ENCODE measurements around the gene DNAJC30.
A peak's percentile ranks its signal among the peaks of the same experiment; 100 is the strongest.
"Not testable (repeated sequence)": the region's sequence is repeated elsewhere in the genome, so short reads cannot be mapped to it uniquely, and the experiment has no call there.

DNAJC30 gene

GRCh38 chr7:73681031-73681430 is 2.2 kb downstream of the DNAJC30 start:
- no peak for DNase-seq (ENCODE audit: low spot score)

DNA sequence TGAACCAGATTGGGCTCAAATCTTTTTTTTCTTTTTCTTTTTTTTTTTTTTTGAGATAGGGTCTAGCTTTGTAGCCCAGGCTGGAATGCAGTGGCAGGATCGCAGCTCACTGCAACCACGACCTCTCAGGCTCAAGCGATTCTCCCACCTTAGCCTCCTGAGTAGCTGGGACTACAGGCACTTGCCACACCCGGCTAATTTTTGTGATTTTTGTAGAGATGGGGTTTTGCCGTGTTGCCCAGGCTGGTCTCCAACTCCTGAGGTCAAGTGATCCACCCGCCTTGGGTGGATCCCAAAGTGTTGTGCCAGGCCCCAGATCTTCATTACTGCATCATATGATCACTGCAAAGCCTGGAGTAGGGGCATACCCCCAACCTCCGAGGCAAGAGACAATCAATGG is 2.8 kb downstream of the DNAJC30 start:
- no peak for DNase-seq (ENCODE audit: low spot score)

- DNase-seq (ENCODE audit: low spot score): no peak
These were observed 3.5 kb downstream of the DNAJC30 start for GRCh38 chr7:73679709-73680108.

DNA sequence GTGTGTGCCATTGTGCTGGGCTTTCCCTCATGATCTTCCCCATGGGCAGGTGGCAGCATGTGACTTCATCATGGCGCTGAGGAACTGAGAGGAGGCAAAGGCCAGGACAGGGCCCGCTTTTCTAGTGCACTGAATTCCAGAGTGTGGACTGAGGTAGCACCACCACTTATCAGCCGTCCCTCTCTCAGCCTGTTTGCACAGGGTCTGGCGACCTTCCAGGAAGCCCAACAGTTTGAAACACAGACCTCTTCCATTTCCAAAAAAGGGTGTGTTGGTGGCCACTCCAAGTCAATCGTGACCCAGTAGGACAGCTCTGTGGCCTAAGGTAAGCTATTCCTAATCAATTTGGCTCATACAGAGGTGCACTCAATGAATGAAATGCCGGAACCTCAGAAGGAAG is 4.4 kb downstream of the DNAJC30 start:
- no peak for DNase-seq (ENCODE audit: low spot score)

- not testable (repeated sequence) for DNase-seq (ENCODE audit: low spot score)
These were observed 7.2 kb downstream of the DNAJC30 start for GRCh38 chr7:73676062-73676461.

- no peak for DNase-seq (ENCODE audit: low spot score)
These were observed 8.7 kb downstream of the DNAJC30 start for GRCh38 chr7:73674468-73675124.

GRCh38 chr7:73671857-73672445 is 11.3 kb downstream of the DNAJC30 start:
- DNase-seq (ENCODE audit: low spot score): no peak

DNA sequence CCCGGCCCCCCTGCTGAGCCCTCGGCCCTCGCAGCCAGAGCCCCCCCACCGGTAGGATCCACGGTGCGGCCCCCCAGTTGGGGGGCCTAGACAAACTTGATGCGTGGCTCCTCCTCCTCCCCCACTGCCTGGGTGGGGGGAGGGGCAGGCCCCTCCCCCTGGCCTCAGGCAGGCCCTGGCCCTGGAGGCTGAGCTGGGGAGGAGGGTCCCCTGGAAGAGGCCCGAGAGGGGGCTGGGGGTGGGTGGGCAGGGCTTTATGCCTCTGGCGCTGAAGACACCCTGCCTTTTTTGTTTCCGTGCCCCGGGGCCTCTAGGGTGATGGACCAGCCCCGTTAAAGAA is 12.0 kb downstream of the DNAJC30 start:
- no peak for DNase-seq (ENCODE audit: low spot score)

DNA sequence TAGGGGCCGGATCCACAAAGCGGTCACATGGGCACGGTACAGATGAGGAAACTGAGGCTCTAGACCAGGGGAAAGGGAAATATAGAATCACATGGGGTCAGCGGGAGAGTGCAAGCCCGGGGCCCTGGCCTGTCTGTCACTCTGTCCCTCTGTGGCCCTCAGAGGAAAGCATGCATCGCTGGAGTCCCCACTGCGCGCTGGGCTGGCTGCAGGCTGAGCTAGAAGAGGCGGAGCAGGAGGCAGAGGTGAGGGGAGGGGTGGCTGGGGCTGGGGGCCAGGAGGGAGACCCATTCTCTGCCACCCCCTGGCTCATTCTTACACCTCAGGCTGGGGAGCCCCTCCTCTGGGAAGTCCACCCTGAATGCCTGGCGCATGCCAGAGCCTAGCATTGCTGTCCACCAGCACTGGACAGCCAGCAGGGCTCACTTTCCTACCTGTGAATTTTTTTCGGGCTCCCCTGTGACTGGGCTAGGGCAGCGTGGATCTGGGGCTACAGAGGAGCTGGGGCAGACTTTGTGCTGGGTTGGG is 13.3 kb downstream of the DNAJC30 start:
- DNase-seq (ENCODE audit: low spot score): no peak

DNA sequence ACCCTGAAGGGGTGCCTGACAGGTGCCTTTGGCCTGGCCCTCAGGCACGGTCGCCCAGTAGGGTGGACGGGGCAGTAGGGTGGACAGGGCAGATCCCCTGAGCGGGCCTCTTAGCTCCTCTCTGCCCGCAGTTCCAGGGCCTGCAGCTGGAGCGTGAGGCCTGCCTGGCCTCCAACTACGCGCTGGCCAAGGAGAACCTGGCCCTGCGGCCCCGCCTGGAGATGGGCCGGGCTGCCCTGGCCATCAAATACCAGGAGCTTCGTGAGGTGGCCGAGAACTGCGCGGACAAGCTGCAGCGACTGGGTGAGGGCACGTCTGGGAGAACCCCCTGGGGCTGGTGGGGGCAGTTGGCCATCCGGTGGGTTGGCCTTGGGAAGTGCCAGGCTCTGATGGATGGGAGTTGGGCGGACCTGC is 14.0 kb downstream of the DNAJC30 start:
- DNase-seq (ENCODE audit: low spot score): no peak

DNA sequence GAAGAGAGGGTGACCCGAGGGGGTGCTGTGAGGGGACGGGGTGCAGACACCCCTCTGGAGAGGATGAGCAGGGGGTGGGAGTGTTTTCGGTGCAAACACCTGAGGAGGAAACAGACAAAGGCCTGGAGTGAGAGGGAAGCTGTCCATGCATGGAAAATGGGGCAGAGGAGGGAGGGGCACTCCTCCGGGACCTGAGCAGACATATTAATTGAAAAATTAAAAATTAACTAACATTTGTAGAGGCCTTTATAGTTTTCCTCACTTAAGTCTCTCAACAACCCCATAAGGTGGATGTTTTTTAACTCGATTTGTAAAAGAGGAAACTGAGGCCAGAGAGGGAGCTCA is 14.4 kb downstream of the DNAJC30 start:
- no peak for DNase-seq (ENCODE audit: low spot score)

DNA sequence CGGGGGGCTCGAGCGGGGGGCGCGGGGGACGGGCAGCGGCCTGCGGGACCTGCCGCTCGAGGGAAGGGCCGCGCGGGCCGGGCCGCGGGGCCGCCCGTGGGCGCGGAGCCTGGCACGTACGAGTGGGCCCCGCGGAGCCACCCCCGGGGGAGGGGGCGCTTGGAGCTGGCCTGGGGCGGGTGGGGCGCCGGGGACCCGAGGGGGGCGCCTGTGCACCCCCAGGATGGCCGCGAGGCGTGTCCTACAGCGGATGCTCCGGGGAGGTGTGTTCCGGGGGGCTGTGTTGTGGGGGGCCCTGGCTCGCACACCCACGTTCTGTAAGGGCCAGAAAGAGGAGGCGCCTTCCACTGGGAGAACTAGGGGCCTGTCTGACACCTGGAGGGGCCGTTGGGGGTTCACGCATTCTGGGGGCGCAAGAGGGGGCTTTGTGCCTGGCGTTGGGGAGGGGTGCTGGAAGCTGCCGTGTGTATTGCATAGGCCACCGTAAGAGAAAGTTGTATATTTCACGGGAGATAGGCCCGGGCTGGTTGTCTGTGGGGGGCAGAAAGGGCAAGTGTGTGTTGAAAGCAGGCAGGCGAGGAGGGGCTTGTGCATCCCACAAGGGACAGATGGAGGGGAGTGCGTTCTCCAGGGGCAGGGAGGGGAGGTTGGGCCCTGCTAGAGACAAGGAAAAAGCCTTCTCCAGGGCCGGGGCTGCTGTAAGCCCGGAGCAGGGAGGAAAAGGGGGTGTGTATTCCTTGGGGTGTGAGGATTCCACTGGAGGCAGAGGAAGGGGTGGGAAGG is 15.0 kb downstream of the DNAJC30 start:
- no peak for DNase-seq (ENCODE audit: low spot score)

DNA sequence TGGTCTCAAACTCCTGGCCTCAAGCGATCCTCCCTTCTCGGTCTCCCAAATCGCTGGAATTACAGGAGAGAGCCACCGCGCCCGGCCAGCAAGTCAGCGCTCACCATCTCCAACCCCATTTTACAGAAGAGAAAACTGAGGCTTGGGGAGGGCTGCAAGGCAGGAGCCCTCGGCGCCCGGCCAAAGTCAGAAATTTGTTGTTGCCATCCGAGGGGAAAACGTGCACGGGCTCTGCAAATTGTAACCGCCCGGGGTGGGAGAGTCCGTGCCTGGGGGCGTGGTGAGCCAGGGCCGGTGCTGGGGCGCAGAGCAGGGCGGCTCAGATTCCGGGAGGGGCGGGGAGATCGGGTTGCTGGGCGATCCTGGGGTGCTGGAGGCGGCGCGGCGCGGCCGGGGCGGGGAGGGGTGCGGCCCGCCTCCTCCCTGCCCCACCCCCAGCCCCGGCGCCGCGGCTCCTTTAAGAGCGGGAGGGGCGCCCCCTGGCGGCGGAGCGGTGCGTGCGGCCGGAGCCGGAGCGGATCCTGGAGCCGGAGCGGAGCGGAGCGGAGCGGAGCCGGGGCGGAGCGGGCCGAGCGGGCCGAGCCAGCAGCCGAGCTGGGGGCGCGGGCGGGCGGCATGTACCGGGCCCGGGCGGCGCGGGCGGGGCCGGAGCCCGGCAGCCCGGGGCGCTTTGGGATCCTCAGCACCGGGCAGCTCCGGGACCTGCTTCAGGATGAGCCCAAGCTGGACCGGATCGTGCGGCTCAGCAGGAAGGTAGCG is 15.7 kb downstream of the DNAJC30 start, which contains the start of gene VPS37D:
Gene VPS37D, plus strand, starts transcription at position 488 of the 759 bp plus-strand sequence. Its CDS starts 128 bp downstream, at position 616.
- DNase-seq (ENCODE audit: low spot score): peak; percentile 52

DNA sequence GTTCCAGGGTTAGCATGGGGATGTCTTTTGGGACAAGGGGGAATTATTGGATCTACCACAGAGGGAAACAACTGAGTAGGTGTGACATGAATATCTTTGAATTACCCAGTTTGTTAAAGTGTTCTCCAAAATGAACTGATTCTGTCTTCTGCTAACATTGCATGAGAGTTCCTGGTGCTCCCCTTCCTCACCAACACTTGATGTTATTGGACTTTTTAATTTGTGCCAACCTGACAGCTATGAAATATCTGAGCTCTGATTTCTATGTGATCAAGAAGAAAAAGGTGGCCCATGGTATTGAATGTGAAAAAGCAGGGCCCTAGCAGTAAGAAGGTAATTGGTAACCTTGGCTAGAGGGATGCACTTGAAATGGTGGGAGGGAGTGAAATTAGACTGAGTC is 20.2 kb downstream of the DNAJC30 start:
- DNase-seq (ENCODE audit: low spot score): no peak

DNA sequence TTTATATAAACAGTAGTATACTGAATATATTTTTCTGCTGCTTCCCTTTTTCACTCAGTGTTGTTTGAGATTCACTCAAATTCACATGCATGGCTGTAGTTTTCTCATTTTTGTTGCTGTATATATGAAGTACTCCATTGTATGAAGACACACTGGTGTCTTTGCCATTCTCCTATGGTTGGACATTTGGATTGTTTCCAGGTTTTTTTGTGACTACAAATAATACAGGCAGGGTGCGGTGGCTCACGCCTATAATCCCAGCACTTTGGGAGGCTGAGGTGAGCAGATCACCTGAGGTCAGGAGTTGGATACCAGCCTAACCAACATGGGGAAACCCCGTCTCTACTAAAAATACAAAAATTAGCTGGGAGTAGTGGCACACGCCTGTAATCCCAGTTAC is 22.7 kb downstream of the DNAJC30 start:
- DNase-seq (ENCODE audit: low spot score): not testable (repeated sequence)

DNA sequence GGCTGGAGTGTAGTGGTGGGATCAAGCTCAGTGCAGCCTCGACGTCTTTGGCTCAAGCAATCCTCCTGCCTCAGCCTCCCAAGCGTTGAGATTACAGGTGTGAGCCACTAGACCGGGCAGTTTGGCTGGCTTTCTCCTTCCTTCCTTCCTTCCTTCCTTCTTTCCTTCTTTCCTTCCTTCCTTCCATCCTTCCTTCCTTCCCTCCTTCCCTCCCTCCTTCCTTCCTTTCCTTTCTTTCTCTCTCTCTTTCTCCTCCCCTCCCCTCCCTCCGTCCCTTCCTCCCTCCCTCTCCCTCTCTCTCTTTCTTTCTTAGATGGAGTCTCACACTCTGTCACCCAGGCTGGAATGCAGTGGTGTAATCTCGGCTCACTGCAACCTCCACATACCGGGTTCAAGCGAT is 23.3 kb downstream of the DNAJC30 start:
- no peak for DNase-seq (ENCODE audit: low spot score)

DNA sequence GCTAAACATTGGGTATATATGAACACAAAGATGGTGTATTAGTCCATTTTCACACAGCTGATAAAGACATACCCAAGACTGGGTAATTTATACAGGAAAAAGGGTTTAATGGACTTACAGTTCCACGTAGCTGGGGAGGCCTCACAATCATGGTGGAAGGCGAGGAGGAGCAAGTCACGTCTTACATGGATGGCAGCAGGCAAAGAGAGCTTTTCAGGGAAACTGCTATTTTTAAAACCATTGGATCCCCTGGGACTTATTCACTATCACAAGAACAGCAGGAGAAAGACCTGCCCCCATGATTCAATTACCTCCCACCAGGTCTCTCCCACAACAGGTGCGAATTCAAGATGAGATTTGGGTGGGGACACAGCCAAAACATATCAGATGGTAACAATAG is 27.9 kb downstream of the DNAJC30 start:
- DNase-seq (ENCODE audit: low spot score): not testable (repeated sequence)

- DNase-seq (ENCODE audit: low spot score): no peak
These were observed 30.7 kb downstream of the DNAJC30 start for GRCh38 chr7:73652541-73652949.

GRCh38 chr7:73650524-73650923 is 32.7 kb downstream of the DNAJC30 start:
- no peak for DNase-seq (ENCODE audit: low spot score)

DNA sequence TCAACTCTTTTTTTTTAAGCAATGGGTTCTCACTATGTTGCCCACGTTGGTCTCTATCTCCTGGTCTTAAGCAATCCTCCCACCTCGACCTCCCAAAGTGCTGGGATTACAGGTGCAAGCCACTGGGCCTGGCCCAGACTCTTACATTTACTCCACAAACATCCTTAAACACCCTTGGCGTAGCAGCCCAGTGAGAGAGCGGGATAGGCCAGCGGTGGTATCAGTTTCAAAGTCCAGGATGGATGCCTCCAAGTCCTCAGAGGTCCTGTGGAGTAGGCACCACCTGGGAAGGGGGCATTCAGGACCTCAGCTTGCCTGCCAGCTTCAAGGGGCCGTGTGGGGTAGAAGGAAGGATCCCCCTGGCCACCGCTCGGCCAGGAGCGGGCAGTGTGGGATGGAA is 33.7 kb downstream of the DNAJC30 start:
- DNase-seq (ENCODE audit: low spot score): no peak

DNA sequence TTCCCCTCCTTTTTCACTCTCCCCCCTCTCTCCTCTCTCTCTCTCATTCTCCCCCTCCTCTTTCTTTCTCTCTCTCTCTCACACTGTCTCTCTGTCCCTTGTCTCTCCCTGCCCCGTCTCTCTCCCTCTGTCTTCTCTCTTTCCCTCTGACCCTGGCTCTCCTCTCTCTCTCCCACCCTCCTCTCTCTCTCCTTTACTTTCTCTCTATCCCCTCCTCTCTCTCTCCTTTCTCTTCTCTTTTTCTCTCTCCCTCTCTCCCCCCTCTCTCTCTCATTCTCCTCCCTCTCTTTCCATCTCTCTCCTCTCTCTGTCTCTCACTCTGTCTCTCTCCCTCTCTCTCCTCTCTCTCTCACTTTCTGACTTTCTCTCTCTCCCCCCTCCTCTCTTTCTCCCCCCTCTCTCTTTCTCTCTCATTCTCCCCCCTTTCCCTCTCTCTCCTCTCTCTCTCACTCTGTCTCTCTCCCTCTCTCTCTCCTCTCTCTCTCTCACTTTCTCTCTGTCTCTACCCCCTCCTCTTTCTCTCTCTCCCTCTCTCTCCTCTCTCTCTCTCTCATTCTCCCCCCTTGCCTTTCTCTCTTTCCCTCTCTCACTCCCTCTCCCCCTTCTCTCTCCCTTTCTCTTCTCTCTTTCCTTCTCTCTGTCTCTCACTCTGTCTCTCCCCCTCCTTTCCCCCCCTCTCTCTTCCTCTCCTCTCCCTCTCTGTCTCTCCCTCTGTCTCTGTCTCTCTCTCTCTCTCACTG is 34.5 kb downstream of the DNAJC30 start:
- DNase-seq (ENCODE audit: low spot score): no peak

Measured in kidney capillary endothelial cell (primary cell).